ENCODE data around the gene DNAJC11. TPM values are rescaled to one million over a fixed set of nuclear protein-coding genes. Genes with fewer than 3 reads are reported as not detected.
A peak's percentile ranks its signal among the peaks of the same experiment; 100 is the strongest.

DNAJC11 gene
- total and polyA plus RNA-seq, 9 donors: 26.9 to 41.0 (median 34.4) TPM

DNA sequence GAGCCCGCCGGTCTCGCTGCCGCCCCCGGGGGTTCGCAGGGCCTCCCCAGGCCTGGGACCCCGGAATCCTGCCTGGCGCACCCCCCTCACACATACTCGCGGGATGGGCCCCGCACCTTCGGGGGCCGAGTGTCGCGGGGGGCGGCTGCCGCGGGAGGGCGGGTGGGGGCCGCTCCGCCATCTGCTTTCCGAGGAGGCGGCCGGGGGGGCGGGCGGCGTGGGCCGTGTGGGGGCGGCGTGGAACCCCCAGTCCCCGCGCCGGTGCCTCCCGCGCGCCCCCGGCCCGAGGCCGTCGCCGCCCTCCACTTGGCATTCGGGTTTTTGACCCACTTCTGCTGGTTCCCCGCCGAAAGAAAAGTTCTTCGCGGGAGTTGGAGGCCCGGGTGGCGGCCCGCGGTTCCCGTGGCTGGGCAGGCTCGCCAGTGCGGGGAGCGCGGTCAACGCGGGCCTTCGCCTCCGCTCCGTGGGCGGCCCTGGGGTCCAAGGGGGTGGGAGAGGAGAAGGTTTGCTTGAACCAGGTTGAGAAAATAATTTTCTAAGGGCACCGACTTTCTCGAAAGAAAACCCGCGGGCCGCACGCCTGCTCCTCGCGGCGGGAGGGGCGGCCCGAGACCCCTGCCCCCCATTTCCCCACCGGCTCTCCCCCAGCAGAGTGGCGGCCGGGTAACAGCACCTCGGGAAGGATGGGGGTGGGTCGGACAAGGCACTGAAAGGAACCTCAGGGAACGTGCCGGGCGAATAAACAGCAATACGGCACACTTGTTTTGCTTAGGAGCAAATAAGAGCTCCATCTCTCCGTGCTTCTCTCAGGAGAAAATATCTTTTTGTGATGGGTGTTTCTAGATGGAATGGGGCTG is 86.5 kb downstream of the DNAJC11 start:
- Histone ChIP-seq H3K4me1 (ENCODE audit: control insufficient read depth, insufficient read depth, low read length) (peaks cover 10% of the 10 kb centered on the region), H3K9me3 (replicated peaks; ENCODE audit: control insufficient read depth, low read depth, low read length) (no peaks in the 10 kb centered on the region), H3K4me3 (ENCODE audit: low read length) (peak overlapping the region; percentile 74), H3K36me3 (ENCODE audit: control insufficient read depth, insufficient read depth, low read length) (peaks cover 25% of the 10 kb centered on the region), H3K27ac (ENCODE audit: low read length) (peak overlapping the region; percentile 62), H3K27me3 (ENCODE audit: control insufficient read depth, insufficient read depth, low read length) (no peaks in the 10 kb centered on the region)
- no peak for DNase-seq
- WGBS (ENCODE audit: insufficient coverage): under 1% methylated on average over 69 of the region's 82 CpGs

GRCh38 chr1:6614019-6614928 is 87.3 kb downstream of the DNAJC11 start:
- DNase-seq: peak; percentile 75
- no peaks in the 10 kb centered on the region for H3K9me3 ChIP-seq (replicated peaks; ENCODE audit: control insufficient read depth, low read depth, low read length)
- peak overlapping the region; percentile 75 for H3K27ac ChIP-seq (ENCODE audit: low read length)
- H3K36me3 ChIP-seq (ENCODE audit: control insufficient read depth, insufficient read depth, low read length): peaks cover 16% of the 10 kb centered on the region
- peak overlapping the region; percentile 74 for H3K4me3 ChIP-seq (ENCODE audit: low read length)
- H3K4me1 ChIP-seq (ENCODE audit: control insufficient read depth, insufficient read depth, low read length): peaks cover 11% of the 10 kb centered on the region
- WGBS (ENCODE audit: insufficient coverage): under 1% methylated on average over 61 of the region's 117 CpGs
- H3K27me3 ChIP-seq (ENCODE audit: control insufficient read depth, insufficient read depth, low read length): no peaks in the 10 kb centered on the region

- Histone ChIP-seq H3K36me3 (ENCODE audit: control insufficient read depth, insufficient read depth, low read length) (peaks cover 12% of the 10 kb centered on the region), H3K4me1 (ENCODE audit: control insufficient read depth, insufficient read depth, low read length) (peaks cover 12% of the 10 kb centered on the region), H3K27ac (ENCODE audit: low read length) (peak within 1 kb of the TSS; percentile 95), H3K4me3 (ENCODE audit: low read length) (peak within 1 kb of the TSS; percentile 74), H3K9me3 (replicated peaks; ENCODE audit: control insufficient read depth, low read depth, low read length) (no peaks in the 10 kb centered on the region), H3K27me3 (ENCODE audit: control insufficient read depth, insufficient read depth, low read length) (no peaks in the 10 kb centered on the region)
- DNase-seq: no peak
- 0% methylated on average over 67 of the region's 84 CpGs for WGBS (ENCODE audit: insufficient coverage)
These were observed 88.1 kb downstream of the DNAJC11 start, which contains the start of gene PHF13 for GRCh38 chr1:6613361-6614018. Gene PHF13, plus strand, starts transcription at chr1:6613731. Its CDS starts 336 bp downstream, at chr1:6614067.

GRCh38 chr1:6612641-6613360 is 88.8 kb downstream of the DNAJC11 start:
- WGBS (ENCODE audit: insufficient coverage): under 1% methylated on average over 62 of the region's 67 CpGs
- peaks cover 6% of the 10 kb centered on the region for H3K36me3 ChIP-seq (ENCODE audit: control insufficient read depth, insufficient read depth, low read length)
- H3K4me1 ChIP-seq (ENCODE audit: control insufficient read depth, insufficient read depth, low read length): peaks cover 12% of the 10 kb centered on the region
- peak overlapping the region; percentile 95 for H3K27ac ChIP-seq (ENCODE audit: low read length)
- H3K4me3 ChIP-seq (ENCODE audit: low read length): peak overlapping the region; percentile 73
- H3K9me3 ChIP-seq (replicated peaks; ENCODE audit: control insufficient read depth, low read depth, low read length): no peaks in the 10 kb centered on the region
- DNase-seq: peak; percentile 70
- no peaks in the 10 kb centered on the region for H3K27me3 ChIP-seq (ENCODE audit: control insufficient read depth, insufficient read depth, low read length)

DNA sequence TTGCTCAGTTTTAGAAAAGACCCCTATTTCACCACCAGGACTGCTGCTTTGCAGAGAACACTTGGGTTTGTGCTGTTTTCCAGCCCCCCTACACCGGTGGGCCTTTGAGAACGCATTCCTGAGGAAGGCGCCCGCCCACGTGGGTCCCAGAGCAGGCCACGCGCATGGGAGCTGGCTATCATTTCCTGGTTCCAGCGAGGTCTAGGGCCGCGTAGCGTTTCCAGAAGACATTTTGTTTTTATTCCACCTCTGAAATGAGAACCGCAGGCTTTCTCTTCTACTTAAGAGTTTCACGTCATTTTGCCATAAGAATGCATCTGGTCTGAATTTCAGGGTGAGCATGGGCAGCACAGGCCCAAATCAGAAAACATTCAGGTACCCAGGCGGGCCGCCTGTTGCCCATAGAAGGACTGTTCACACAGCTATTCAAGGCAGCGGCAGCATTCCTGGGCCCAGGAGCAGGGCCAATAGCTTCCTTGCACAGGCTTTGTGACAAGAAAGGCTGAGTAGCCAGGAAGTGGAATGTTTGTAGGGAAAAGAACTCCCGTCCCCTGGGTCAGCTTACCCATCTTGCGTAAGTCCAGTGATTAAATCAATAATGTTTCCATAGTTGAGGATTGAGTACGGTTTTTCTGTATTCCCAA is 97.6 kb downstream of the DNAJC11 start:
- 5% methylated on average over 15 of the region's 19 CpGs for WGBS (ENCODE audit: insufficient coverage)
- peak overlapping the region; percentile 86 for H3K4me3 ChIP-seq (ENCODE audit: low read length)
- H3K9me3 ChIP-seq (replicated peaks; ENCODE audit: control insufficient read depth, low read depth, low read length): no peaks in the 10 kb centered on the region
- peaks cover 6% of the 10 kb centered on the region for H3K36me3 ChIP-seq (ENCODE audit: control insufficient read depth, insufficient read depth, low read length)
- peak overlapping the region; percentile 99 for H3K27ac ChIP-seq (ENCODE audit: low read length)
- peaks cover 46% of the 10 kb centered on the region for H3K4me1 ChIP-seq (ENCODE audit: control insufficient read depth, insufficient read depth, low read length)
- DNase-seq: peak; percentile 89
- no peaks in the 10 kb centered on the region for H3K27me3 ChIP-seq (ENCODE audit: control insufficient read depth, insufficient read depth, low read length)

GRCh38 chr1:6603238-6603914 is 98.2 kb downstream of the DNAJC11 start:
- DNase-seq: peak; percentile 95
- Histone ChIP-seq H3K36me3 (ENCODE audit: control insufficient read depth, insufficient read depth, low read length) (peaks cover 10% of the 10 kb centered on the region), H3K4me3 (ENCODE audit: low read length) (peak overlapping the region; percentile 86), H3K27ac (ENCODE audit: low read length) (peak overlapping the region; percentile 99), H3K4me1 (ENCODE audit: control insufficient read depth, insufficient read depth, low read length) (peaks cover 50% of the 10 kb centered on the region), H3K9me3 (replicated peaks; ENCODE audit: control insufficient read depth, low read depth, low read length) (no peaks in the 10 kb centered on the region), H3K27me3 (ENCODE audit: control insufficient read depth, insufficient read depth, low read length) (no peaks in the 10 kb centered on the region)
- WGBS (ENCODE audit: insufficient coverage): 0% methylated on average over 17 of the region's 36 CpGs

GRCh38 chr1:6602669-6603237 is 98.9 kb downstream of the DNAJC11 start, which contains the start of gene KLHL21:
Gene KLHL21, minus strand, starts transcription at chr1:6602869. Its CDS starts 52 bp downstream, at chr1:6602817.
- Histone ChIP-seq H3K27ac (ENCODE audit: low read length) (peak within 1 kb of the TSS; percentile 99), H3K4me1 (ENCODE audit: control insufficient read depth, insufficient read depth, low read length) (peaks cover 54% of the 10 kb centered on the region), H3K36me3 (ENCODE audit: control insufficient read depth, insufficient read depth, low read length) (peaks cover 16% of the 10 kb centered on the region), H3K9me3 (replicated peaks; ENCODE audit: control insufficient read depth, low read depth, low read length) (no peaks in the 10 kb centered on the region), H3K27me3 (ENCODE audit: control insufficient read depth, insufficient read depth, low read length) (no peaks in the 10 kb centered on the region), H3K4me3 (ENCODE audit: low read length) (peak within 1 kb of the TSS; percentile 86)
- WGBS (ENCODE audit: insufficient coverage): under 1% methylated on average over 75 of the region's 84 CpGs
- peak; percentile 96 for DNase-seq

- under 1% methylated on average over 103 of the region's 103 CpGs for WGBS (ENCODE audit: insufficient coverage)
- H3K27ac ChIP-seq (ENCODE audit: low read length): peak overlapping the region; percentile 93
- no peaks in the 10 kb centered on the region for H3K9me3 ChIP-seq (replicated peaks; ENCODE audit: control insufficient read depth, low read depth, low read length)
- H3K4me1 ChIP-seq (ENCODE audit: control insufficient read depth, insufficient read depth, low read length): peaks cover 60% of the 10 kb centered on the region
- peak; percentile 81 for DNase-seq
- peaks cover 23% of the 10 kb centered on the region for H3K36me3 ChIP-seq (ENCODE audit: control insufficient read depth, insufficient read depth, low read length)
- H3K4me3 ChIP-seq (ENCODE audit: low read length): peak overlapping the region; percentile 86
- H3K27me3 ChIP-seq (ENCODE audit: control insufficient read depth, insufficient read depth, low read length): no peaks in the 10 kb centered on the region
These were observed 99.5 kb downstream of the DNAJC11 start for GRCh38 chr1:6601923-6602668.
